ENCODE data around the gene RAPGEF1. TPM values are rescaled to one million over a fixed set of nuclear protein-coding genes. Genes with fewer than 3 reads are reported as not detected.

The RAPGEF1 gene
- total and polyA plus RNA-seq, 3 donors from 2014 or later: 36.1 to 56.9 (median 55.8) TPM

DNA sequence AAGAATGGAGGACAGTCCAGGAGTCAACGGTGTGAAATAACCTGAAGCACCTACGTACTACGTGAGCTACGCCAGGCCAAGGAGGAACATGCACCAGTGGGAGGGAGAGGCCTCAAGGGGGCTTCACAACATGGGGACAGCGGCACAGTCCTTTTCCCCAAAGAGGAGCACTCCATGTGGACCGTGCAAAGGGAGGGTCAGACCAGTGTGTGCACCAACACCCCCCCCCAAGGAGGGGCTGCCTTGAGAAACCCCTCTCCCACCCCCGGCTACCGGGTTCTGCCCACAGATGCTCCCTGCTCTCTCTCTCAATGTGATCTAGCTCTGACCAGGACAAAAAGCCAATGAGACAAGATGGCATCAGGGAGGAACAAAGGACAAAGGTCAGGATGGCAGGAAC lies 126.0 kb downstream of the RAPGEF1 start:
- Histone ChIP-seq H3K4me1 (peaks cover 18% of the 10 kb centered on the region), H3K36me3 (ENCODE audit: low read depth, missing control alignments) (no peaks in the 10 kb centered on the region), H3K27me3 (no peaks in the 10 kb centered on the region), H3K4me3 (no peak overlapping the region), H3K27ac (no peak overlapping the region), H3K9me3 (no peaks in the 10 kb centered on the region)
- DNase-seq: no peak
- TF ChIP-seq, protein P1, sequence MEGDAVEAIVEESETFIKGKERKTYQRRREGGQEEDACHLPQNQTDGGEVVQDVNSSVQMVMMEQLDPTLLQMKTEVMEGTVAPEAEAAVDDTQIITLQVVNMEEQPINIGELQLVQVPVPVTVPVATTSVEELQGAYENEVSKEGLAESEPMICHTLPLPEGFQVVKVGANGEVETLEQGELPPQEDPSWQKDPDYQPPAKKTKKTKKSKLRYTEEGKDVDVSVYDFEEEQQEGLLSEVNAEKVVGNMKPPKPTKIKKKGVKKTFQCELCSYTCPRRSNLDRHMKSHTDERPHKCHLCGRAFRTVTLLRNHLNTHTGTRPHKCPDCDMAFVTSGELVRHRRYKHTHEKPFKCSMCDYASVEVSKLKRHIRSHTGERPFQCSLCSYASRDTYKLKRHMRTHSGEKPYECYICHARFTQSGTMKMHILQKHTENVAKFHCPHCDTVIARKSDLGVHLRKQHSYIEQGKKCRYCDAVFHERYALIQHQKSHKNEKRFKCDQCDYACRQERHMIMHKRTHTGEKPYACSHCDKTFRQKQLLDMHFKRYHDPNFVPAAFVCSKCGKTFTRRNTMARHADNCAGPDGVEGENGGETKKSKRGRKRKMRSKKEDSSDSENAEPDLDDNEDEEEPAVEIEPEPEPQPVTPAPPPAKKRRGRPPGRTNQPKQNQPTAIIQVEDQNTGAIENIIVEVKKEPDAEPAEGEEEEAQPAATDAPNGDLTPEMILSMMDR (IDR thresholded peaks at IDR 0.05): no peak
- no peak for TF ChIP-seq POLR2A (IDR thresholded peaks at IDR 0.05)
- intact Hi-C loops (cut with DNase I; ENCODE audit: low total_unique reads): no loop called here
- WGBS, 2 donors: 95 to 98% methylated on average over 8 of the region's 8 CpGs

DNA sequence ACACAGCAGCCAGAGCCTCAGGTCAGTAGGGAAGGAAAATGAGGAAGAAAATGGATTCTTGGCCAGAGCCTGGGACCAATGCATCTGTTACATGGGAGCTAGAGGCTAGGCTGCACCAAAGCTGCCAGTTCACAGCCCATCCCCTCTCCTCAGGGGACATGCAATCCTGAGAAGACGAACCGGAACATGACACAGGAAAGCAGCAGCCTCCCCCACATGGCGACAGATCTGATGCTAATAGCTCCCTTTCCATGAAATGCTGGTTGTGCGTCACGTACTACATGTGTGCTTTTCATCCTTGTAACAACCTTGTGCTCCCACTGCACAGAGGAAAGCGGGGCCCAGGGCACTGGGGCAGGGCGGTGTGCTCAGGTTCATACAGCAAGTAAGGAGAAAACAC lies 127.0 kb downstream of the RAPGEF1 start:
- Histone ChIP-seq H3K27me3 (no peaks in the 10 kb centered on the region), H3K36me3 (ENCODE audit: low read depth, missing control alignments) (no peaks in the 10 kb centered on the region), H3K4me1 (peaks cover 29% of the 10 kb centered on the region), H3K4me3 (no peak overlapping the region), H3K27ac (no peak overlapping the region), H3K9me3 (no peaks in the 10 kb centered on the region)
- TF ChIP-seq, protein P1 (IDR thresholded peaks at IDR 0.05): no peak
- TF ChIP-seq POLR2A (IDR thresholded peaks at IDR 0.05): no peak
- intact Hi-C loops (cut with DNase I; ENCODE audit: low total_unique reads): no loop called here
- 96 to 97% methylated on average over 7 of the region's 7 CpGs for WGBS, 2 donors
- no peak for DNase-seq

DNA sequence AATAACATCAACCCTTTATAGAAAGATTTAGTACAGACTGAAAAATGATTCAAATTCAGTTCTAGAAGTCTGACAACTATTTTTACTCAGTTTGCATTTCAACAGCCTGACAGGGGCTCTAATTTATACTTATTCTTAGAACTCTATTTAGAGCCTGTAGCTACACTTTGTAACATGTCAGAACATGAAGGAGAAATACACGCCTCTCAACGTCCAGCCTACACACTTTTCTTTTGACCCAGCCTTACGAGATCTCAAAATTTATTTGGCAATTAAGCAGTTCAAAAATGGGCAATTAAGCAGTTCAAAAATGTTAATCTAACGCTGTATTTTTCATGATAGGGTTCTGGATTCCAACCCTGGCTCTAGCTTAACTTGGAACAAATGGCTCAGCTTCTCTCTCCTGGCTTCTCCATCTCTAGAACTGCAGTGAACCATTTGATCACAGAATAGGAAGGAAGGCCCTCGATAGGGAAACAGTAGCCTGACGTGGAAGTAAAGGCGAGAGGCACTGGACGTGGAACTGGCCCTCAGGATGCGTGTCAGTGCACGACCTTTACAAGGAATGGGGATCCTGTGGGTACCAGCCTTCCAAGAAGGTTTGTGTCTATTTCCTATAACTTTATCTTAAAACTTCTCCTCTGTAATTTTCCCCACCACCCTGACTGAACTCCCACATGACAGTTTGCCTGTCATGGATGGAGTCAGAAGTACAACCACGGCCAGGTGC lies 128.1 kb downstream of the RAPGEF1 start:
- Histone ChIP-seq H3K27ac (no peak overlapping the region), H3K27me3 (no peaks in the 10 kb centered on the region), H3K4me1 (peaks cover 30% of the 10 kb centered on the region), H3K4me3 (no peak overlapping the region), H3K9me3 (no peaks in the 10 kb centered on the region), H3K36me3 (ENCODE audit: low read depth, missing control alignments) (no peaks in the 10 kb centered on the region)
- intact Hi-C loops (cut with DNase I; ENCODE audit: low total_unique reads): no loop called here
- no peak for TF ChIP-seq POLR2A (IDR thresholded peaks at IDR 0.05)
- TF ChIP-seq, protein P1 (IDR thresholded peaks at IDR 0.05): no peak
- no peak for DNase-seq
- WGBS, 2 donors: 90 to 93% methylated on average over 11 of the region's 11 CpGs

DNA sequence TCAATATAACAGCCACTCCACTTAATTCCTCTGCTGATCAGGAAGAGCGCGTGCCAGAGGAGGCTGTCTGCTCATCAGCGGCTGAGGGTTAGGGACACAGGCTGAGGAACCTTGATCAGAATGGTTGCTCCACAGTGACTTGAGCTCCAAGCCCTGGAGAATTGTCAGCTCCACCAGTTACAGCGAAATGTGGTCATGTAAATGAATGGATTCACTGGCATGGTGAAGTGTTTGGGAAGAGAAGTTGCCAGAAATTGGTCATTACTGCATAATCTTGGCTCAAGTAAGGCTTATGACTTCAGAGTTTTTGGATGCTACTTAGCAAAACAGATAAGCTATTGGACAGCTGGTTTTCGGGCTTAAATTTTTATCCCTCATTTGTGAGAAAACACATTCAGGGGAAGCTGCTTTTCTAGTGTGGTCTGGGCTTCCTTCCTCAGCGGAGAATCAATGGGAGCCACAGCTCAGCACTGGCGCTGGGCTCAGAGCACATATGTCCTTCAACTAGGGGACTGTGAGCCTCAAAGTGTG lies 129.6 kb downstream of the RAPGEF1 start:
- Histone ChIP-seq H3K4me3 (no peak overlapping the region), H3K27me3 (no peaks in the 10 kb centered on the region), H3K27ac (peak overlapping the region in 1 of 2 donors; percentile 81), H3K4me1 (peaks cover 30% of the 10 kb centered on the region), H3K9me3 (no peaks in the 10 kb centered on the region), H3K36me3 (ENCODE audit: low read depth, missing control alignments) (no peaks in the 10 kb centered on the region)
- intact Hi-C loops (cut with DNase I; ENCODE audit: low total_unique reads): no loop called here
- TF ChIP-seq, protein P1 (IDR thresholded peaks at IDR 0.05): no peak
- TF ChIP-seq POLR2A (IDR thresholded peaks at IDR 0.05): no peak
- WGBS, 2 donors: 66 to 72% methylated on average over 6 to 7 of the region's 7 CpGs
- DNase-seq: no peak

Measured in testis (tissue), 3 donors.